WI38 (cell line): ENCODE measurements around the gene ZNF385C.

Experiments used
- H3K4me3 ChIP-seq: 2 replicates; pipeline ENCODE4 v1.5.1; 2011; ENCODE audit warnings: low read depth, mild to moderate bottlenecking, control low read depth, low read length
- TF ChIP-seq, protein P1 (sequence below): IDR thresholded peaks from 2 replicates; pipeline ENCODE4 v1.5.1; 2012; ENCODE audit warnings: low read depth, mild to moderate bottlenecking, control low read depth, low read length

Gene ZNF385C

DNA sequence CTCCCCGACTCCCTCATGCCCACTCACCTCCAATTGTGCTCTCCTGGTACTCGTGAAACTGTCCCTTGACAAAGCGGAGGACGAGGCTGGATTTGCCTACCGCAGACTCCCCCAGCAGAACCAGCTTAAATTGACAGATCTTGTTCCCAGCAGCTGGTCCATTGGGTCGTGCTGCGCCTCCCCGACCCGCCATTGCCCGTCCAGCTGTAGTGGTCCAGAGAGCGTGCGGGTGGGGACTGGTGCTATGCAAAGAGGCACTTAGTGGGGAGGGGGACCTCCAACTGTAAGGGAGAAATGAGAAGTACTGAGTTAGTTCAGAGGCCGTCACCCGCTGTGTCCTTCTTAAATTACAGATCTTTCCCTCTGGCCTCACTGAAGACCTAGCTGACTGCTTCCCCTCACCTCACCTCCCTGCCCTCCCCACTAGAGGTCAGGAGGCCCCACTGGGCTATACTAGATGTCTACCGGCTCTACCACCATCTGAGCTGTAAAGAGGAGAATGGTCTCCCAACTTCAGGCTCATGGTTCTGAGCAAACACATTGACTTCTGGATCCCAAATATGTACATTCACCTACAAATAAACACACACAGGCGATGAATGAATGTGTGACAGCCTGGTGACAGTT lies 32.1 kb upstream of the ZNF385C start:
- H3K4me3 ChIP-seq: no peak overlapping the region
- TF ChIP-seq, protein P1, sequence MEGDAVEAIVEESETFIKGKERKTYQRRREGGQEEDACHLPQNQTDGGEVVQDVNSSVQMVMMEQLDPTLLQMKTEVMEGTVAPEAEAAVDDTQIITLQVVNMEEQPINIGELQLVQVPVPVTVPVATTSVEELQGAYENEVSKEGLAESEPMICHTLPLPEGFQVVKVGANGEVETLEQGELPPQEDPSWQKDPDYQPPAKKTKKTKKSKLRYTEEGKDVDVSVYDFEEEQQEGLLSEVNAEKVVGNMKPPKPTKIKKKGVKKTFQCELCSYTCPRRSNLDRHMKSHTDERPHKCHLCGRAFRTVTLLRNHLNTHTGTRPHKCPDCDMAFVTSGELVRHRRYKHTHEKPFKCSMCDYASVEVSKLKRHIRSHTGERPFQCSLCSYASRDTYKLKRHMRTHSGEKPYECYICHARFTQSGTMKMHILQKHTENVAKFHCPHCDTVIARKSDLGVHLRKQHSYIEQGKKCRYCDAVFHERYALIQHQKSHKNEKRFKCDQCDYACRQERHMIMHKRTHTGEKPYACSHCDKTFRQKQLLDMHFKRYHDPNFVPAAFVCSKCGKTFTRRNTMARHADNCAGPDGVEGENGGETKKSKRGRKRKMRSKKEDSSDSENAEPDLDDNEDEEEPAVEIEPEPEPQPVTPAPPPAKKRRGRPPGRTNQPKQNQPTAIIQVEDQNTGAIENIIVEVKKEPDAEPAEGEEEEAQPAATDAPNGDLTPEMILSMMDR: no peak

DNA sequence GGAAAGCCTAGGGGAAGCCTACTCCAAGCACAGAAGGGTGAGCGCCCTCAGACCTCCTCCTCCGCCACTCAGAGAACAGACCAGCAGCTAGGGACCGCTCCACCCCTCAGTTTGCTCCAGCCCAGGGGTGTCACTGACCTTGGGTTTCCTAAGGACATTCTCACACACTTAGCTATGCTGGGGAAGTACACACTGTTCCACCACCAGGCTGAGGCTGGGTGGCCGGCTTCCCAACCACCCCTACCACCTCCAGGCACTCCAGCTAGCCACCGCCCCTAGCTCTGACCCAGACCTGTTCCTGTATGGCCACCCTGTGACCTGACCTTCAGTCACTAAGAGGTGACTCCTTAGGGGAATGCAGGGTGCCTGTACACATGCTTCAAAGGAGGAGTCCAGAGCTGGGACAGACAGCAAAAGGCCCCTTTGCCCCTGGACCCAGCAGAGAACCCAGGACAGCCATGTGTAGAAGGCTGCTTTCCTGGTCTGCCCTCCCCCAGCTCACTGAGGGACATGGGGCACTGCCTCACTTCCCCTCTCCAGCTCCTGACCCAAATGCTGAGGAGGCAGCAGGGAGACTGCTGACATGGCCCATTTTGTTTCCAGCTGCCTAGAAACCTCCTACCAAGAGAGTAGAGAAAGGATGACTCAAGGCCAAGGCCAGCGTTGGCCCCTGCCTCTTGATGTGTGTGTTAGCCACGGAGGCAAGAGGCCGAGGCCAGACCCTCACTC lies 31.0 kb upstream of the ZNF385C start:
- H3K4me3 ChIP-seq: no peak overlapping the region
- TF ChIP-seq, protein P1: no peak

DNA sequence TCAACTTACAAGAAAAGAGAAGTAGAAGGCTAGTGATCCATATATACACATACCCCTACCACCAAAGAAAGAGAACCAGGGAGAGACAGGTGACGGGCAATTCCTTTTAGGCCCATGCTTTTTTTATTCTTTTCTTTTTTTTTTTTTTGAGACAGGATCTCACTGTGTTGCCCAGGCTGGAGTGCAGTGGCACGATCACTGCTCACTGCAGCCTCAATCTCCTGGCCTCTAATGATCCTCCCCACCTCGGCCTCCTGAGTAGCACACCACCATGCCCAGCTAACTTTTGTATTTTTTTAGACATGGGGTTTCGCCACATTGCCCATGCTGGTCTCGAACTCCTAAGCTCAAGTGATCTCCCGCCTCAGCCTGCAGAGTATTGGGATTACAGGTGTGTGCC lies 29.1 kb upstream of the ZNF385C start:
- H3K4me3 ChIP-seq: no peak overlapping the region
- TF ChIP-seq, protein P1: no peak

DNA sequence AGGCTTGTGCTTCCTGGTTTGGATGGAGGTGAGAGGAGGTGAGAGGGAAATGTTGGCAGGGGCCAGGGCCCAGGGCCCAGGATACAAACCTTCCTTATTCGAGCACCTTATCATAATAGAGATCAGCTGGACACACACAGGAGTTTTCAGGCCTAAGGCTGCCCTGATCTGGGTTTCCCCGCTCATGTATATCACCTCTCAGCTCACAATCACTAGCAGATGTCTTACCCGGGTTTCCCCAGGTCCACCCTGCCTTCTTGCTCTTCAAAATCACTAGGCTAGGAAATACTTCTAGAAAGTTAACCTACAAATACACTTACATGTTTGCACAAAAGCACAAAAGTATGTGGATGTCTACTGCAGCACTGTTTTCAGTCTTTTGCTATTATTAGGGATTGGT lies 28.6 kb upstream of the ZNF385C start:
- no peak overlapping the region for H3K4me3 ChIP-seq
- TF ChIP-seq, protein P1: no peak

DNA sequence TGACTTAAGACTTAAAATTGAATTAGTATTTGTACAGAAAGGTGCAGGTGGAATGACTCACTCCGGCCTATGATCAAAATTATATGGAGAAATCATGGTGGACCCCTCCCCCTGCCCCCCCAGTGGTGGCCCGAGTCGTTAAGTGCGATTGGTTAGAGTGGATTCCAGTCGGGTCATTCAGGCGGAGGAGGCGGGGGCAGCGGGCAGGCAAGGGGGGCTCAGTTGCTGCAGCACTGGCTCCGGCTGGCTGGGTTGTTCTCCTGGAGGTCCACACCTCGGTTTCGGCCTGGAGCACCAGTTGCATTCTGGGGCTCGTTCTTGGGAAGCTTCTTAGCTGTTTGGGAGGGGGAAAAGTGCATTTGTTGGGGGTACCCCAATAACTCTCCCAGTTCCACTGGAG lies 27.3 kb upstream of the ZNF385C start:
- no peak overlapping the region for H3K4me3 ChIP-seq
- TF ChIP-seq, protein P1: no peak

DNA sequence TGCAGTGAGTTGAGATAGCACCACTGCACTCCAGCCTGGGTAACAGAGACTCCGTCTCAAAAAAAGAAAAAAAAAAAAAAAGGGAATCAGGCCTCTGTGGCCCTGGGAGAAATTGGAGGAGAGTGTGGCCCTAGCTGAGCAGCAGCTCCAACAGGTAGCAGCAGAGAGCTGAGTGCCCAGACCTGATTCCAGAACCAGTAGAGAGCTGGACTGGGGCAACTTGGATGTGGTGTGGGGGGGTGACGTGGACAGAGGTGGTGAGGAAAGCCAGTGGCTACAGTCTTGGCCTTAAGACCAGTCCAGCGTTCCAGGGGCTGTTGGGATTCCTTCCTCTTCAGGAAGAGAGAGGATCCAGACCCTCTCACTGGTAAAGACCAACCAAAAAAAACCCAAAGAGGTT lies 26.0 kb upstream of the ZNF385C start:
- no peak overlapping the region for H3K4me3 ChIP-seq
- TF ChIP-seq, protein P1: no peak

DNA sequence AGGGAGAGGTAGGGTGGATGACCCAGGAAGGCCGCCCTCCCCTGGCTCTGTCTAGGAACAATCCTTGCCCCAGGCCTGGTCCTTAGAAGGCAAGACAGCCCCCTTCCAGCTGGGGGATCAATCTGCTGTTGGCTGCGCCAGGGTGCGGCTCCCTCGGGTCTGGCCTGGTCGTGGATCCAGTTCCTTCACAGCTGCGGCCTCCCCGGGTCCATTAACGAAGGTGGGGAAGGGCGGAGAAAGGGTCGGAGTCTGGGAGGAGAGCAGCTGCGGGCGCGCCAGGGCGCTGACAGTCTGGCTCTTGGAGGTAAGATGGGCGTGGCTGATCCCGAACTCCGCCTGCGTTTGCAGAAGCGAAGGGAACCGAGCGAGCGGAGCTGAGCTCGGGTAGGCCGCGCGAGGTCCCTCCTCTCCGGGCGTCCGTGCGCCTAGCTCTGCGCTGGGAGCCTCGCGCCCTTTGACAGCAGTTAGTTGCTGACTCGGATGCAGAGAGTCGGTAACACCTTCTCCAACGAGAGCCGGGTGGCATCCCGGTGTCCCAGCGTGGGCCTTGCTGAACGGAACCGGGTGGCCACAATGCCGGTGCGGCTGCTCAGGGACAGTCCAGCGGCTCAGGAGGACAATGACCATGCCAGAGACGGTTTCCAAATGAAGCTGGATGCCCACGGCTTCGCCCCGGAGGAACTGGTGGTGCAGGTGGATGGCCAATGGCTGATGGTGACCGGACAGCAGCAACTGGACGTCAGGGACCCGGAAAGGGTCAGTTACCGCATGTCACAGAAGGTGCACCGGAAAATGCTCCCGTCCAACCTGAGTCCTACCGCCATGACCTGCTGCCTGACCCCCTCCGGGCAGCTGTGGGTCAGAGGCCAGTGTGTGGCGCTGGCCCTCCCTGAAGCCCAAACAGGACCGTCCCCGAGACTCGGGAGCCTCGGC lies 24.4 kb upstream of the ZNF385C start, which contains the start of gene HSPB9:
TSS of gene HSPB9 (plus strand) at position 434 of the 933 bp plus-strand sequence. CDS start at position 481, 47 bp downstream.
- TF ChIP-seq, protein P1: no peak
- no peak within 1 kb of the TSS for H3K4me3 ChIP-seq
